ENCODE results near the gene SSR1. TPM values are rescaled to one million over a fixed set of nuclear protein-coding genes. Genes with fewer than 3 reads are reported as not detected.
A peak's percentile ranks its signal among the peaks of the same experiment; 100 is the strongest.

The SSR1 gene
- total RNA-seq, 3 donors from 2014 or later (not counting 1 experiment from before 2014, with no cell fraction given), result 82.8 to 97.6 (median 93.1) TPM

DNA sequence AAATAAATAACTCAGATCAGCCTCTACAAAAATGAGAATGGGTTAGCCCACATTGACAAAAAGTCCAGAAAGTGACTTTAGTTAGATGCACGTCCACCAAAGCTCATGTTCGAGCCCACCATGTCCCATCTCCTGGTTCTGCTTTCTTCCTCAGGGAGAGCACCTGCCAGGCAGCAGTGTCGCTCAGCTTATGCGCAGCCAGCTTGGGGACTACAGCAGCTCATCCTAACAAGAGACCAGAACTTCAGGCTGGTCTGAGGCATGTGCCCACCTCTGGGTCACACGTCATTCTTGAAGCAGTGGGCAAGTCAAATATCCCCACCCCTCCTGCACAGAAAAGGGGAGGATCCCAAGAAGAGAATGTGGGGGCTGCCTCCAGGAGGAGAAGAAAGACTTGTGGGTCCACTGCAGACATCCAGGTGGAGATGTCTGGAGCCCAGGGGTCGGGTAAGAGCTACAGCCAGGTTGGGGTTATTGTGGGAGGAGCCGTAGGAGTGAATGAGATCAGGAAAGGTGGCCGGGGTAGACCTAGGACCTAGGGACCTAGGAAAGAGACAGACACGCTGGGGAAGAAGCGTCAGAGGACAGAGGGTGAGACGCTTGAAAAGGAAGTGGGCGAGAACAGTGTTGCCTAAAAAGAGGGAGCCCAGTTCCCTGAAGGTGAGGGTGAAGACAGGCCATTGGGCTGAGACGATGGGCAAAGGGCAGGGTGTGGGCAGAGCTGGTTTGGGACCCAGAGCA, 52.5 kb downstream of the SSR1 start:
- DNase-seq (no peak), ATAC-seq (peak in 1 of 3 donors; percentile 22)
- no peaks in the 10 kb centered on the region for H3K36me3 Mint-ChIP-seq
- H3K9me3 ChIP-seq (ENCODE audit: control insufficient read depth, insufficient read depth, low read length), result peaks cover 2% of the 10 kb centered on the region
- H3K4me1 ChIP-seq (ENCODE audit: control insufficient read depth, insufficient read depth, low read length), result peaks cover 23% of the 10 kb centered on the region
- H3K4me3 Mint-ChIP-seq, result peak overlapping the region; percentile 82
- peaks cover 20 to 25% of the 10 kb centered on the region in 2 donors for H3K27me3 Mint-ChIP-seq (ENCODE audit: low read depth in 2 of 2)
- peak overlapping the region; percentile 48 for H3K4me3 ChIP-seq (ENCODE audit: low read length)
- H3K36me3 ChIP-seq (ENCODE audit: control insufficient read depth, insufficient read depth, low read length), result no peaks in the 10 kb centered on the region
- 53% methylated on average over 13 of the region's 13 CpGs for WGBS (ENCODE audit: insufficient coverage)
- no peak for TF ChIP-seq CTCF (IDR thresholded peaks at IDR 0.05)
- intact Hi-C loops (cut with micrococcal nuclease), result no loop called here
- H3K4me1 Mint-ChIP-seq, result peaks cover 12 to 13% of the 10 kb centered on the region in 2 donors
- peak overlapping the region in 1 of 2 donors; percentile 8 for H3K27ac Mint-ChIP-seq
- no peaks in the 10 kb centered on the region for H3K9me3 Mint-ChIP-seq
- no peak overlapping the region for H3K27ac ChIP-seq (ENCODE audit: low read length)
- H3K27me3 ChIP-seq (ENCODE audit: control insufficient read depth, insufficient read depth, low read length), result peaks cover 6% of the 10 kb centered on the region

GRCh38 chr6:7258231-7258763, 54.7 kb downstream of the SSR1 start:
- Histone ChIP-seq H3K4me1 (ENCODE audit: control insufficient read depth, insufficient read depth, low read length) (peaks cover 23% of the 10 kb centered on the region), H3K4me3 (ENCODE audit: low read length) (no peak overlapping the region), H3K9me3 (ENCODE audit: control insufficient read depth, insufficient read depth, low read length) (peaks cover 2% of the 10 kb centered on the region), H3K27ac (ENCODE audit: low read length) (no peak overlapping the region), H3K27me3 (ENCODE audit: control insufficient read depth, insufficient read depth, low read length) (peaks cover 6% of the 10 kb centered on the region), H3K36me3 (ENCODE audit: control insufficient read depth, insufficient read depth, low read length) (no peaks in the 10 kb centered on the region)
- no peak for TF ChIP-seq CTCF (IDR thresholded peaks at IDR 0.05)
- Mint-ChIP-seq H3K4me3 (no peak overlapping the region), H3K9me3 (no peaks in the 10 kb centered on the region), H3K27me3 (ENCODE audit: low read depth in 2 of 2) (peaks cover 20 to 25% of the 10 kb centered on the region in 2 donors), H3K4me1 (peaks cover 12 to 13% of the 10 kb centered on the region in 2 donors), H3K27ac (no peak overlapping the region), H3K36me3 (no peaks in the 10 kb centered on the region)
- WGBS (ENCODE audit: insufficient coverage), result 82% methylated on average over 9 of the region's 9 CpGs
- DNase-seq (no peak), ATAC-seq (no peak)
- intact Hi-C loops (cut with micrococcal nuclease), result no loop called here

- Histone ChIP-seq H3K36me3 (ENCODE audit: control insufficient read depth, insufficient read depth, low read length) (no peaks in the 10 kb centered on the region), H3K4me3 (ENCODE audit: low read length) (no peak overlapping the region), H3K4me1 (ENCODE audit: control insufficient read depth, insufficient read depth, low read length) (peaks cover 19% of the 10 kb centered on the region), H3K27me3 (ENCODE audit: control insufficient read depth, insufficient read depth, low read length) (peaks cover 6% of the 10 kb centered on the region), H3K27ac (ENCODE audit: low read length) (no peak overlapping the region), H3K9me3 (ENCODE audit: control insufficient read depth, insufficient read depth, low read length) (peaks cover 2% of the 10 kb centered on the region)
- H3K4me1 Mint-ChIP-seq, result peaks cover 12 to 13% of the 10 kb centered on the region in 2 donors
- intact Hi-C loops (cut with micrococcal nuclease), result no loop called here
- no peak for ATAC-seq
- no peak for DNase-seq
- TF ChIP-seq CTCF (IDR thresholded peaks at IDR 0.05), result no peak
- H3K4me3 Mint-ChIP-seq, result no peak overlapping the region
- 96% methylated on average over 18 of the region's 18 CpGs for WGBS (ENCODE audit: insufficient coverage)
- peaks cover 20 to 25% of the 10 kb centered on the region in 2 donors for H3K27me3 Mint-ChIP-seq (ENCODE audit: low read depth in 2 of 2)
- no peaks in the 10 kb centered on the region for H3K9me3 Mint-ChIP-seq
- no peak overlapping the region for H3K27ac Mint-ChIP-seq
- H3K36me3 Mint-ChIP-seq, result no peaks in the 10 kb centered on the region
Measured at GRCh38 chr6:7257521-7258230, 55.3 kb downstream of the SSR1 start.

All from natural killer cell (primary cell).